K562 (cell line): ENCODE measurements around the gene UBR3. TPM values are rescaled to one million over a fixed set of nuclear protein-coding genes. Genes with fewer than 3 reads are reported as not detected.
A peak's percentile ranks its signal among the peaks of the same experiment; 100 is the strongest.

ENCODE experiments used
- CEBPG ChIP-seq, 3 experiments: fragments of 200-800 bp in 1 of 3; sonication (Bioruptor generic) in 1 of 3; sonication (generic) in 1 of 3; formaldehyde crosslinking in 1 of 3; IDR thresholded peaks in 2 of 3; conservative IDR thresholded peaks in 1 of 3; 2 replicates each; pipeline versions ENCODE4 v1.6.1 to v1.8.0; 2016 to 2022; ENCODE audit warnings: missing compliant biosample characterization in 2 of 3, missing genetic modification characterization in 2 of 3, mild to moderate bottlenecking in 1 of 3, missing genetic modification reagents in 1 of 3
- CSDE1 ChIP-seq, 2 experiments: fragments of 450-650 bp; IDR thresholded peaks; 2 replicates each; pipeline ENCODE4 v1.6.1; 2016; ENCODE audit warnings: mild to moderate bottlenecking in 1 of 2
- DPF2 ChIP-seq: fragments of 450-650 bp; IDR thresholded peaks from 2 replicates; pipeline ENCODE4 v1.6.1; 2016
- FOXA3 ChIP-seq, 2 experiments: fragments of 450-650 bp in 1 of 2; sonication (generic) in 1 of 2; formaldehyde crosslinking; IDR thresholded peaks in 1 of 2; conservative IDR thresholded peaks in 1 of 2; 2 replicates each; pipeline versions ENCODE4 v1.4.0 to v1.8.0; 2020 to 2022; ENCODE audit warnings: mild to moderate bottlenecking in 2 of 2, missing genetic modification reagents in 1 of 2
- HEY1 ChIP-seq: fragments of 250-450 bp; sonication (Bioruptor Pico); IDR thresholded peaks from 2 replicates; pipeline ENCODE4 v1.5.0; 2020; ENCODE audit warnings: mild to moderate bottlenecking, moderate library complexity, borderline replicate concordance
- NCOA6 ChIP-seq: fragments of 450-650 bp; IDR thresholded peaks from 2 replicates; pipeline ENCODE4 v1.6.1; 2017; ENCODE audit warnings: mild to moderate bottlenecking
- NFATC3 ChIP-seq: fragments of 450-650 bp; IDR thresholded peaks from 2 replicates; pipeline ENCODE4 v1.6.1; 2017; ENCODE audit warnings: mild to moderate bottlenecking
- POLR2AphosphoS2 ChIP-seq: IDR thresholded peaks from 2 replicates; pipeline ENCODE4 v1.6.1; 2012; ENCODE audit warnings: low read length, improper control_type of control experiment
- SLC30A9 ChIP-seq: fragments of 250-450 bp; sonication (Bioruptor Pico); IDR thresholded peaks from 2 replicates; pipeline ENCODE4 v1.8.0; 2022; ENCODE audit warnings: mild to moderate bottlenecking, moderate library complexity
- SRSF1 ChIP-seq: fragments of 200-400 bp; formaldehyde crosslinking; IDR thresholded peaks from 2 replicates; pipeline ENCODE4 v1.6.1; 2017; ENCODE audit warnings: mild to moderate bottlenecking, low read depth, low read length, moderate library complexity
- TRIM24 ChIP-seq, 2 experiments: fragments of 450-650 bp; IDR thresholded peaks; 2 replicates each; pipeline ENCODE4 v1.6.1; 2016
- YY1 ChIP-seq, 3 experiments: IDR thresholded peaks; 2 replicates each; pipeline ENCODE4 v1.6.1; 2011; ENCODE audit warnings: low read length in 2 of 3, mild to moderate bottlenecking in 2 of 3, moderate library complexity in 2 of 3, borderline replicate concordance in 1 of 3, control low read depth in 1 of 3, low read depth in 1 of 3; ENCODE audit not compliant: insufficient read depth in 3 of 3, insufficient replicate concordance in 2 of 3, control insufficient read depth in 1 of 3, insufficient read length in 1 of 3; ENCODE audit errors: extremely low read depth in 1 of 3
- polyA plus RNA-seq, 8 experiments: library from polyadenylated mRNA; depleted of rRNA in 4 of 8; stranded (reverse) in 5 of 8; unstranded in 3 of 8; fragments of >200 nt; fragmentation: Nextera tagmentation in 2 of 8; fragmentation: Illumina TruSeq in 1 of 8; extraction: Ambion mirVana in 2 of 8; extraction: Trizol in 1 of 8; gene quantifications; 2 replicates each; pipeline versions ENCODE4 v1.2.1 to v1.2.3, GENCODE V29; 2011 to 2014; ENCODE audit warnings: inconsistent platforms in 1 of 8, missing spikeins in 1 of 8
- total RNA-seq, 7 experiments: library from RNA; depleted of rRNA in 6 of 7; stranded (reverse); fragments of >200 nt in 6 of 7; fragmentation: Illumina TruSeq in 2 of 7; extraction: Trizol in 2 of 7; gene quantifications; 2 replicates each; pipeline versions ENCODE4 v1.2.1 to v1.2.3, GENCODE V29; 2011 to 2021; ENCODE audit warnings: low replicate concordance in 1 of 7
- TF ChIP-seq, protein P1 (sequence below): fragments of 250-450 bp; sonication (Bioruptor Pico); IDR thresholded peaks from 2 replicates; pipeline ENCODE4 v1.5.0; 2021; ENCODE audit warnings: mild to moderate bottlenecking, moderate library complexity
- TF ChIP-seq, protein P2 (sequence below): fragments of 250-450 bp; sonication (Bioruptor Pico); IDR thresholded peaks from 2 replicates; pipeline ENCODE4 v1.4.0; 2020; ENCODE audit warnings: mild to moderate bottlenecking
- TF ChIP-seq, protein P3 (sequence below): fragments of 450-650 bp; formaldehyde crosslinking; IDR thresholded peaks from 2 replicates; pipeline ENCODE4 v1.4.0; 2022; ENCODE audit warnings: mild to moderate bottlenecking, moderate library complexity
- TF ChIP-seq, protein P4 (sequence below), 2 experiments: fragments of 450-650 bp; conservative IDR thresholded peaks; 2 replicates each; pipeline ENCODE4 v1.6.1; 2017; ENCODE audit warnings: mild to moderate bottlenecking in 2 of 2, moderate library complexity in 2 of 2

Gene UBR3
- total and polyA plus RNA-seq, 9 of the 15 experiments (the other 6 are each of a cell fraction or from before 2014, with no cell fraction given): 14.4 to 63.5 (median 40.4) TPM

DNA sequence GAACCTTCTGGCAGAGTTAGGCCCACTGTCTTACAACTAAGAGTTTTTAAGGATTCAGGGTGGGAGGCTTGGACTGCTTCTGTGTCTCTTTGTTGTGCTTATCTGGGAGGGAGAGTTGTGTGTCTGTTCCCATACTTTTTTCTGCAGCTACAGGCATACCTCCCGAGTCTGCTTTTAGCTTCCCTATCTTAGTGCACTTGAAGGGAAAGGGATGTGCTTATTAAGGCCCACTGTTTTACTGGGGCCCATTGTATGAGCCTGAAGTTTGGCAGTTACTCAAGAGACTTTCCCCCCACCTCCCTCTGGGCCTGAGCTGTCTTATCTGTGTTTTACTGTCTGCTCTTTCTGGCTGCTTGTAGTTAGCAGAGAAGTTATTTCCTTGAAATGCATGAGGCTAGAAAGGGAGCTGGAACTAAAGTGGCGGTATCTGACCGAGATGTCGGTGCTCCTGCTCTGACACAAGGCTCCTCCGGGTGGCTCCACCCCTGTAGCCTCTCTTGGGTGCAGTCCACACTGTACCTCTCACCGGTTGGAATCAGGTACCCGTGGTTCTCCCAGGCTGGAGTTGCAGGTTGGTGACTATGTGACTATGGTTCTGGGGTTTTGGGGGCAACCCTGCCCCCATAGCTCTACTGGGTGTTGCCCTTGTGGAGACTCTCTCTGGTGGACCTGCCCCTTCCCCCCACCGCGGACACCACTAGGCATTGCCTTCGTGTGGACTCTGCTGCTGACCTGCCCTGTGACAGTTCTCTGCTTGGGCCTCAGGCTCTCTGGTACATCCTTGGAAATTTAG lies 12.9 kb downstream of the UBR3 start (continued):
- 0 out of 4 replicates have a peak, but pooled peaks of 1 of the 2 experiments have one; percentile 39 for TF ChIP-seq FOXA3 (CRISPR knock-in tag; conservative IDR thresholded peaks at IDR 0.05 in 1 of 2, IDR thresholded peaks at IDR 0.05 in 1 of 2)
- peak in 1 of 3 experiments; percentile 51 for TF ChIP-seq YY1 (IDR thresholded peaks at IDR 0.05; ENCODE audit: borderline replicate concordance in 1 of 3, control insufficient read depth in 1 of 3, extremely low read depth in 1 of 3, insufficient read depth in 3 of 3, insufficient read length in 1 of 3, insufficient replicate concordance in 2 of 3, low read depth in 1 of 3, low read length in 2 of 3)
- no peak for TF ChIP-seq SRSF1
- peak; percentile 46 to 77 for TF ChIP-seq TRIM24 (IDR thresholded peaks at IDR 0.05)
- TF ChIP-seq SLC30A9 (CRISPR knock-in tag): no peak
- TF ChIP-seq NCOA6: no peak
- no peak for TF ChIP-seq CSDE1 (IDR thresholded peaks at IDR 0.05)
- TF ChIP-seq, protein P1, sequence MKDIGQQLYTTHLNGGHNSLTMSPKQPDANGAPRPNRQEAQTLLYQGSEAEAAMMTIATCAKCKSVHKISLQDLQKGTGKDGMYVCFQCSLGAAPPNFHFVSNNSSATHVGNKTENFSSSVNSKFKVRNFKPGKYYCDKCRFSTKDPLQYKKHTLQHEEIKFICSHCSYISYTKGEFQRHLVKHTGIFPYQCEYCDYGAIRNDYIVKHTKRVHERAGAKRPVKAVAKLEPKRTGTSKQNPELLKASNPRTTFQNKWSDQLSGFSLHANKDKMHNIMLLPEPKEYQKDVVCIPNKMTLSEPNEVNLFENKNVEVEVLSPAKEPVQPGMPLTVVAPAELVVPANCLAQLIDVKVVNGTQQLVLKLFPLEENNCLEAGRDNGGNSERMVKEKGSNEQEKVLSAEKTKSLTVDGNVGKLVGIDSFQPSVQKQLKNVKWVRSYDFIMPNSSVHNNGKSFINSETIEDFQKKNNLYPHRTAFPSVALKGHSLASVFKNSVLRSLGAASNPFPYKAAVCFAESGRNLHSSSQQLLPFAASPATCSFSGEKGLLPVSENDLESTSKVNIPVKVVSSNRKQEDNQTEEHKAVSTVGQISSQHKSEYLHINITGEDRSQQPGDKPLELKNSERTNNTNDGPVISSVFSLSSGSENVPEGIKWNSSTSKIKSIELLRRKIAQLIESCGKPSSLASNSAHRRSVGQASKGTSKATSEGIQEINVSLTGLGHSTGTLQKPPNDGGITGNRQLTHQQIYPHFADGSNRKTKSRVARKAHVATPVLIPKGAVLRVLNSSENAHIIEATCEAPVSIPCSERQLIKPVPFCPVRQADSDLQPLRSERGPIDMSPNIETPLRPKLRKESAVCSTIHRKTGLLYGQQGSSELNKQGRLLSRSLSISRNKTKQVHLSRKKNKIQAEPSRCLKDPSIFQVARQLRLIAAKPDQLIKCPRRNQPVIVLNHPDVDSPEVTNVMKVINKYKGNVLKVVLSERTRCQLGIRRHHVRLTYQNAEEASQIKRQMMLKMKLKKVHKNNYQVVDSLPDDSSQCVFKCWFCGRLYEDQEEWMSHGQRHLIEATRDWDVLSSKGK: no peak
- TF ChIP-seq DPF2: peak; percentile 88
- TF ChIP-seq CEBPG (CRISPR knock-in tag; IDR thresholded peaks at IDR 0.05): no peak
- no peak for TF ChIP-seq CEBPG (tag; conservative IDR thresholded peaks at IDR 0.05 in 1 of 2, IDR thresholded peaks at IDR 0.05 in 1 of 2)
- TF ChIP-seq, protein P2, sequence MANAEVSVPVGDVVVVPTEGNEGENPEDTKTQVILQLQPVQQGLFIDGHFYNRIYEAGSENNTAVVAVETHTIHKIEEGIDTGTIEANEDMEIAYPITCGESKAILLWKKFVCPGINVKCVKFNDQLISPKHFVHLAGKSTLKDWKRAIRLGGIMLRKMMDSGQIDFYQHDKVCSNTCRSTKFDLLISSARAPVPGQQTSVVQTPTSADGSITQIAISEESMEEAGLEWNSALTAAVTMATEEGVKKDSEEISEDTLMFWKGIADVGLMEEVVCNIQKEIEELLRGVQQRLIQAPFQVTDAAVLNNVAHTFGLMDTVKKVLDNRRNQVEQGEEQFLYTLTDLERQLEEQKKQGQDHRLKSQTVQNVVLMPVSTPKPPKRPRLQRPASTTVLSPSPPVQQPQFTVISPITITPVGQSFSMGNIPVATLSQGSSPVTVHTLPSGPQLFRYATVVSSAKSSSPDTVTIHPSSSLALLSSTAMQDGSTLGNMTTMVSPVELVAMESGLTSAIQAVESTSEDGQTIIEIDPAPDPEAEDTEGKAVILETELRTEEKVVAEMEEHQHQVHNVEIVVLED (CRISPR knock-in tag): no peak
- TF ChIP-seq POLR2AphosphoS2: no peak
- TF ChIP-seq, protein P3, sequence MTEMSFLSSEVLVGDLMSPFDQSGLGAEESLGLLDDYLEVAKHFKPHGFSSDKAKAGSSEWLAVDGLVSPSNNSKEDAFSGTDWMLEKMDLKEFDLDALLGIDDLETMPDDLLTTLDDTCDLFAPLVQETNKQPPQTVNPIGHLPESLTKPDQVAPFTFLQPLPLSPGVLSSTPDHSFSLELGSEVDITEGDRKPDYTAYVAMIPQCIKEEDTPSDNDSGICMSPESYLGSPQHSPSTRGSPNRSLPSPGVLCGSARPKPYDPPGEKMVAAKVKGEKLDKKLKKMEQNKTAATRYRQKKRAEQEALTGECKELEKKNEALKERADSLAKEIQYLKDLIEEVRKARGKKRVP: no peak
- no peak for TF ChIP-seq NFATC3
- no peak for TF ChIP-seq HEY1
- TF ChIP-seq, protein P4, sequence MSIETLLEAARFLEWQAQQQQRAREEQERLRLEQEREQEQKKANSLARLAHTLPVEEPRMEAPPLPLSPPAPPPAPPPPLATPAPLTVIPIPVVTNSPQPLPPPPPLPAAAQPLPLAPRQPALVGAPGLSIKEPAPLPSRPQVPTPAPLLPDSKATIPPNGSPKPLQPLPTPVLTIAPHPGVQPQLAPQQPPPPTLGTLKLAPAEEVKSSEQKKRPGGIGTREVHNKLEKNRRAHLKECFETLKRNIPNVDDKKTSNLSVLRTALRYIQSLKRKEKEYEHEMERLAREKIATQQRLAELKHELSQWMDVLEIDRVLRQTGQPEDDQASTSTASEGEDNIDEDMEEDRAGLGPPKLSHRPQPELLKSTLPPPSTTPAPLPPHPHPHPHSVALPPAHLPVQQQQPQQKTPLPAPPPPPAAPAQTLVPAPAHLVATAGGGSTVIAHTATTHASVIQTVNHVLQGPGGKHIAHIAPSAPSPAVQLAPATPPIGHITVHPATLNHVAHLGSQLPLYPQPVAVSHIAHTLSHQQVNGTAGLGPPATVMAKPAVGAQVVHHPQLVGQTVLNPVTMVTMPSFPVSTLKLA (conservative IDR thresholded peaks at IDR 0.05): peak in 1 of 2 experiments; percentile 68; a peak in 2 of 4 replicates
